Liver (tissue), 9 donors: ENCODE results near the gene OR1K1. TPM values are rescaled to one million over a fixed set of nuclear protein-coding genes. Genes with fewer than 3 reads are reported as not detected.
A peak's percentile ranks its signal among the peaks of the same experiment; 100 is the strongest.

ENCODE experiments used
- DNase-seq: peaks from one replicate; pipeline ENCODE4 v3.0.0-alpha.2; 2017; ENCODE audit warnings: low spot score
- H3K27ac ChIP-seq, 2 donors: one replicate each; pipeline ENCODE4 v1.7.0; 2013; ENCODE audit warnings: inconsistent platforms in 2 of 2, low read length in 2 of 2, control low read depth in 1 of 2, low read depth in 1 of 2, mild to moderate bottlenecking in 1 of 2
- H3K27me3 ChIP-seq, 4 donors: one replicate each; pipeline versions ENCODE4 v1.6.1 to v1.7.0; 2013; ENCODE audit warnings: low read length in 3 of 4, inconsistent platforms in 1 of 4, mild to moderate bottlenecking in 1 of 4, moderate library complexity in 1 of 4; ENCODE audit not compliant: control insufficient read depth in 4 of 4, insufficient read depth in 4 of 4
- H3K36me3 ChIP-seq, 4 donors: one replicate each; pipeline versions ENCODE4 v1.6.1 to v1.7.0; 2013; ENCODE audit warnings: low read length in 3 of 4, mild to moderate bottlenecking in 3 of 4, low read depth in 1 of 4, moderate library complexity in 1 of 4; ENCODE audit not compliant: control insufficient read depth in 4 of 4, insufficient read depth in 3 of 4
- H3K4me1 ChIP-seq, 4 donors: one replicate each; pipeline versions ENCODE4 v1.6.1 to v1.7.0; 2013; ENCODE audit warnings: low read length in 3 of 4, mild to moderate bottlenecking in 3 of 4, moderate library complexity in 1 of 4; ENCODE audit not compliant: control insufficient read depth in 4 of 4, insufficient read depth in 4 of 4
- H3K4me3 ChIP-seq, 3 donors: one replicate each; pipeline versions ENCODE4 v1.6.1 to v1.7.0; 2013; ENCODE audit warnings: low read length in 3 of 3, control low read depth in 1 of 3, low read depth in 1 of 3, mild to moderate bottlenecking in 1 of 3
- H3K9ac ChIP-seq, 2 donors: one replicate each; pipeline ENCODE4 v1.7.0; 2013; ENCODE audit warnings: low read length in 2 of 2, mild to moderate bottlenecking in 2 of 2, moderate library complexity in 2 of 2, control low read depth in 1 of 2, low read depth in 1 of 2
- H3K9me3 ChIP-seq, 4 donors: one replicate each; pipeline versions ENCODE4 v1.6.1 to v1.7.0; 2013; ENCODE audit warnings: low read length in 3 of 4; ENCODE audit not compliant: control insufficient read depth in 4 of 4
- ATF3 ChIP-seq: IDR thresholded peaks from 2 replicates; pipeline ENCODE4 v1.6.1; 2016; ENCODE audit warnings: antibody characterized with exemption
- EGR1 ChIP-seq, 2 donors: IDR thresholded peaks; 2 replicates each; pipeline ENCODE4 v1.6.1; 2016 to 2018; ENCODE audit warnings: antibody characterized with exemption in 2 of 2, low read depth in 2 of 2
- FOXA1 ChIP-seq: IDR thresholded peaks from 2 replicates; pipeline ENCODE4 v1.6.1; 2016; ENCODE audit warnings: antibody characterized with exemption
- FOXA2 ChIP-seq: IDR thresholded peaks from 2 replicates; pipeline ENCODE4 v1.6.1; 2016; ENCODE audit warnings: antibody characterized with exemption
- GABPA ChIP-seq, 2 donors: IDR thresholded peaks in 1 of 2; conservative IDR thresholded peaks in 1 of 2; 2 replicates each; pipeline ENCODE4 v1.6.1; 2016; ENCODE audit warnings: antibody characterized with exemption in 2 of 2, mild to moderate bottlenecking in 1 of 2, moderate library complexity in 1 of 2
- HNF4A ChIP-seq, 2 donors: conservative IDR thresholded peaks; 2 replicates each; pipeline ENCODE4 v1.6.1; 2016; ENCODE audit warnings: antibody characterized with exemption in 2 of 2, mild to moderate bottlenecking in 2 of 2
- HNF4G ChIP-seq: IDR thresholded peaks from 2 replicates; pipeline ENCODE4 v1.6.1; 2016; ENCODE audit warnings: antibody characterized with exemption
- JUND ChIP-seq, 2 donors: IDR thresholded peaks; 2 replicates each; pipeline ENCODE4 v1.6.1; 2016; ENCODE audit warnings: antibody characterized with exemption in 2 of 2
- NR2F2 ChIP-seq: IDR thresholded peaks from 2 replicates; pipeline ENCODE4 v1.6.1; 2016; ENCODE audit warnings: antibody characterized with exemption
- RAD21 ChIP-seq, 2 donors: IDR thresholded peaks; 2 replicates each; pipeline ENCODE4 v1.6.1; 2016; ENCODE audit warnings: antibody characterized with exemption in 2 of 2, mild to moderate bottlenecking in 2 of 2
- RXRA ChIP-seq, 2 donors: IDR thresholded peaks; 2 replicates each; pipeline ENCODE4 v1.6.1; 2017 to 2018; ENCODE audit warnings: antibody characterized with exemption in 2 of 2, mild to moderate bottlenecking in 1 of 2
- SP1 ChIP-seq: IDR thresholded peaks from 2 replicates; pipeline ENCODE4 v1.6.1; 2018; ENCODE audit warnings: antibody characterized with exemption, mild to moderate bottlenecking
- YY1 ChIP-seq: IDR thresholded peaks from 2 replicates; pipeline ENCODE4 v1.6.1; 2016; ENCODE audit warnings: antibody characterized with exemption, mild to moderate bottlenecking
- WGBS: extraction: QIAGEN DNeasy Blood & Tissue Kit; methylation state at CpG from one replicate; pipeline ENCODE4 v1.1.7; 2013; 5-methylcytosine and 5-hydroxymethylcytosine counted together
- polyA plus RNA-seq, 2 donors: library from polyadenylated mRNA; stranded (reverse) in 1 of 2; unstranded in 1 of 2; fragments of 200-250 nt in 1 of 2; fragments of >200 nt in 1 of 2; fragmentation: Nextera tagmentation in 1 of 2; extraction: Ambion mirVana in 1 of 2; gene quantifications; one replicate each; pipeline versions ENCODE4 v1.2.1 to v1.2.3, GENCODE V29; 2013 to 2015
- total RNA-seq, 2 donors: library from RNA; depleted of rRNA; stranded (reverse); fragments of >200 nt; gene quantifications; one replicate each; pipeline ENCODE4 v1.2.3, GENCODE V29; 2014
- TF ChIP-seq, protein P1 (sequence below): fragments of 150-350 bp; IDR thresholded peaks from 2 replicates; pipeline ENCODE4 v1.5.1; 2017; ENCODE audit warnings: improper control_type of control experiment, low read depth, low read length; ENCODE audit not compliant: missing input control
- TF ChIP-seq, protein P2 (sequence below): IDR thresholded peaks from 2 replicates; pipeline ENCODE4 v1.6.1; 2016; ENCODE audit warnings: antibody characterized with exemption, mild to moderate bottlenecking
- TF ChIP-seq, protein P3 (sequence below): IDR thresholded peaks from 2 replicates; pipeline ENCODE4 v1.6.1; 2016; ENCODE audit warnings: antibody characterized with exemption
- donor health status: healthy.
- donor health status: healthy.
- donor health status: healthy.
- donor health status: healthy.
- donor health status: healthy.

The OR1K1 gene
- total and polyA plus RNA-seq, 4 donors = not detected

DNA sequence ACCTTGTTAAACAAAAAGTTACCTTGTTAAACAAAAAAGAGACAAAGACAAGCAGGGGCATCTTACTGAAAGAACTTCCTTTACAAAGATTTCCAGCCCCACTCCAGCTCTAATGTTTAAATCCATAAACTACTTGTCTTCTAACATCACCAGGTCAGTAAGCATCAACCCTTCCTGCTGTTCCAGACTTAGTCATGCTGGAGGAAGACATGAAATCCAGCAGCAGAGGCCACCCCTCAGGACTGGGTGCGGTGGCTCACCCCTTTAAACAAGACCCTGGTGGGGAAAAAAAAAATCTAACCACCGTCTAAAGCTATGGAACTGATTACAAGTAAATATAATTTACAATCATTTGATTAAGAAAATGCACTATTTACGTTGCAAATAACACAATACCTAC is 19.4 kb downstream of the OR1K1 start:
- no peaks in the 10 kb centered on the region for H3K9me3 ChIP-seq
- no peaks in the 10 kb centered on the region for H3K27me3 ChIP-seq
- H3K9ac ChIP-seq = no peak overlapping the region
- H3K4me1 ChIP-seq = no peaks in the 10 kb centered on the region
- no peak overlapping the region for H3K4me3 ChIP-seq
- TF ChIP-seq HNF4G (no peak), YY1 (no peak), RAD21 (IDR thresholded peaks at IDR 0.05) (no peak), EGR1 (IDR thresholded peaks at IDR 0.05; ENCODE audit: low read depth in 2 of 2) (no peak), GABPA (IDR thresholded peaks at IDR 0.05 in 1 of 2, conservative IDR thresholded peaks at IDR 0.05 in 1 of 2) (no peak), JUND (IDR thresholded peaks at IDR 0.05) (no peak), RXRA (IDR thresholded peaks at IDR 0.05) (no peak)
- TF ChIP-seq, protein P1, sequence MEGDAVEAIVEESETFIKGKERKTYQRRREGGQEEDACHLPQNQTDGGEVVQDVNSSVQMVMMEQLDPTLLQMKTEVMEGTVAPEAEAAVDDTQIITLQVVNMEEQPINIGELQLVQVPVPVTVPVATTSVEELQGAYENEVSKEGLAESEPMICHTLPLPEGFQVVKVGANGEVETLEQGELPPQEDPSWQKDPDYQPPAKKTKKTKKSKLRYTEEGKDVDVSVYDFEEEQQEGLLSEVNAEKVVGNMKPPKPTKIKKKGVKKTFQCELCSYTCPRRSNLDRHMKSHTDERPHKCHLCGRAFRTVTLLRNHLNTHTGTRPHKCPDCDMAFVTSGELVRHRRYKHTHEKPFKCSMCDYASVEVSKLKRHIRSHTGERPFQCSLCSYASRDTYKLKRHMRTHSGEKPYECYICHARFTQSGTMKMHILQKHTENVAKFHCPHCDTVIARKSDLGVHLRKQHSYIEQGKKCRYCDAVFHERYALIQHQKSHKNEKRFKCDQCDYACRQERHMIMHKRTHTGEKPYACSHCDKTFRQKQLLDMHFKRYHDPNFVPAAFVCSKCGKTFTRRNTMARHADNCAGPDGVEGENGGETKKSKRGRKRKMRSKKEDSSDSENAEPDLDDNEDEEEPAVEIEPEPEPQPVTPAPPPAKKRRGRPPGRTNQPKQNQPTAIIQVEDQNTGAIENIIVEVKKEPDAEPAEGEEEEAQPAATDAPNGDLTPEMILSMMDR = no peak
- TF ChIP-seq, protein P2, sequence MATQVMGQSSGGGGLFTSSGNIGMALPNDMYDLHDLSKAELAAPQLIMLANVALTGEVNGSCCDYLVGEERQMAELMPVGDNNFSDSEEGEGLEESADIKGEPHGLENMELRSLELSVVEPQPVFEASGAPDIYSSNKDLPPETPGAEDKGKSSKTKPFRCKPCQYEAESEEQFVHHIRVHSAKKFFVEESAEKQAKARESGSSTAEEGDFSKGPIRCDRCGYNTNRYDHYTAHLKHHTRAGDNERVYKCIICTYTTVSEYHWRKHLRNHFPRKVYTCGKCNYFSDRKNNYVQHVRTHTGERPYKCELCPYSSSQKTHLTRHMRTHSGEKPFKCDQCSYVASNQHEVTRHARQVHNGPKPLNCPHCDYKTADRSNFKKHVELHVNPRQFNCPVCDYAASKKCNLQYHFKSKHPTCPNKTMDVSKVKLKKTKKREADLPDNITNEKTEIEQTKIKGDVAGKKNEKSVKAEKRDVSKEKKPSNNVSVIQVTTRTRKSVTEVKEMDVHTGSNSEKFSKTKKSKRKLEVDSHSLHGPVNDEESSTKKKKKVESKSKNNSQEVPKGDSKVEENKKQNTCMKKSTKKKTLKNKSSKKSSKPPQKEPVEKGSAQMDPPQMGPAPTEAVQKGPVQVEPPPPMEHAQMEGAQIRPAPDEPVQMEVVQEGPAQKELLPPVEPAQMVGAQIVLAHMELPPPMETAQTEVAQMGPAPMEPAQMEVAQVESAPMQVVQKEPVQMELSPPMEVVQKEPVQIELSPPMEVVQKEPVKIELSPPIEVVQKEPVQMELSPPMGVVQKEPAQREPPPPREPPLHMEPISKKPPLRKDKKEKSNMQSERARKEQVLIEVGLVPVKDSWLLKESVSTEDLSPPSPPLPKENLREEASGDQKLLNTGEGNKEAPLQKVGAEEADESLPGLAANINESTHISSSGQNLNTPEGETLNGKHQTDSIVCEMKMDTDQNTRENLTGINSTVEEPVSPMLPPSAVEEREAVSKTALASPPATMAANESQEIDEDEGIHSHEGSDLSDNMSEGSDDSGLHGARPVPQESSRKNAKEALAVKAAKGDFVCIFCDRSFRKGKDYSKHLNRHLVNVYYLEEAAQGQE = no peak
- TF ChIP-seq, protein P3, sequence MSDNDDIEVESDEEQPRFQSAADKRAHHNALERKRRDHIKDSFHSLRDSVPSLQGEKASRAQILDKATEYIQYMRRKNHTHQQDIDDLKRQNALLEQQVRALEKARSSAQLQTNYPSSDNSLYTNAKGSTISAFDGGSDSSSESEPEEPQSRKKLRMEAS = no peak
- no peak for DNase-seq
- H3K36me3 ChIP-seq = peaks cover 2 to 20% (median 12%) of the 10 kb centered on the region in 4 donors
- H3K27ac ChIP-seq = no peak overlapping the region
- 84% methylated on average over 3 of the region's 3 CpGs for WGBS

DNA sequence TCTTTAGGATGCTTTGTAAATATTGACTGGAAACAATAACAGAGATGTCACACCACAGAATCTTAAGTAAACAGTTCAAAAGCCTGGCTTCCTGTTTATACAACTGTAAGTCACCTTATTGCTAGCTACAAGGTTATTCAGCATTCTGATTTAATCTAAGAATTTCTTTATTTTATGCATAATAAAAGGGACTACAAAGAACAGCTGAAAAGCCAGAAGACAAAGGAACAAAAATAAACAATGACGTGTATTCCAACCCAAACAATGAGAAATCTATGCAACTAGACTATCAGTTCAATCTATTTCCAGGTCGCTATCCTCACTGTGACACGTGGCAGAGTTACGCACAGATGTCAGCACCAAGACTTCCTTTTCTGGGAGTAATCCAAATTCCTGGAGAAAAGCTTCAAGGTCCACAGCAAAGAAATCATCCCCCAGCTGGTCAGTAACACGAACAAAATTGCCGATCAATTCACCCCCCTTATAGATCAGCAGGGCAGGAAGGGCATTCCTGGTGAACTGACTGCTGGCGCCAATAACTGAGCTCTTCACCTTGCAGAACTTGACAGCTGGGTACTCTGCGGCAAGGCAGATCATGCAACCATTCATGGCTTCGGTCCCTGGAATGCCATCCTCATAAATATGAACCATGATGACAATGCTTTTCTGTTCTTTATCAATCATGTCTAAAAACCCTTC is 20.0 kb downstream of the OR1K1 start:
- WGBS = 81% methylated on average over 9 of the region's 9 CpGs
- DNase-seq = no peak
- no peak overlapping the region for H3K27ac ChIP-seq

GRCh38 chr9:122820490-122820845 is 20.5 kb downstream of the OR1K1 start:
- Histone ChIP-seq H3K27me3 (no peaks in the 10 kb centered on the region), H3K4me1 (no peaks in the 10 kb centered on the region), H3K4me3 (no peak overlapping the region), H3K9me3 (no peaks in the 10 kb centered on the region), H3K27ac (no peak overlapping the region), H3K36me3 (peaks cover 2 to 20% (median 12%) of the 10 kb centered on the region in 4 donors), H3K9ac (no peak overlapping the region)
- 98% methylated on average over 11 of the region's 11 CpGs for WGBS
- DNase-seq = no peak
- no peak for TF ChIP-seq YY1
- TF ChIP-seq EGR1 (IDR thresholded peaks at IDR 0.05; ENCODE audit: low read depth in 2 of 2) = no peak
- no peak for TF ChIP-seq HNF4A (conservative IDR thresholded peaks at IDR 0.05)
- no peak for TF ChIP-seq ATF3
- no peak for TF ChIP-seq SP1
- no peak for TF ChIP-seq FOXA2
- TF ChIP-seq GABPA (IDR thresholded peaks at IDR 0.05 in 1 of 2, conservative IDR thresholded peaks at IDR 0.05 in 1 of 2) = no peak
- TF ChIP-seq, protein P3 = no peak
- TF ChIP-seq, protein P2 = no peak
- TF ChIP-seq FOXA1 = no peak
- TF ChIP-seq NR2F2 = no peak

More for the DNA sequence above, 20.0 kb downstream of the OR1K1 start:
- Histone ChIP-seq H3K9me3 (no peaks in the 10 kb centered on the region), H3K4me3 (no peak overlapping the region), H3K27me3 (no peaks in the 10 kb centered on the region), H3K9ac (no peak overlapping the region), H3K36me3 (peaks cover 2 to 20% (median 12%) of the 10 kb centered on the region in 4 donors), H3K4me1 (no peaks in the 10 kb centered on the region)
- TF ChIP-seq RXRA (IDR thresholded peaks at IDR 0.05) (no peak), GABPA (IDR thresholded peaks at IDR 0.05 in 1 of 2, conservative IDR thresholded peaks at IDR 0.05 in 1 of 2) (no peak), FOXA1 (no peak), NR2F2 (peak; percentile 19)
